NCI-H1930 (cell line): Measurements from ENCODE around the gene TGFB2.

Experiments used
- DNase-seq, 2 experiments: peaks; one replicate each; lab custom pipeline; 2025; lab: John Stamatoyannopoulos, UW

Gene TGFB2

GRCh38 chr1:218388591-218388990, 43.5 kb downstream of the TGFB2 start:
- DNase-seq, result no peak

- DNase-seq, result no peak
Measured at GRCh38 chr1:218390618-218391017, 45.5 kb downstream of the TGFB2 start.

GRCh38 chr1:218392780-218393179, 47.6 kb downstream of the TGFB2 start:
- DNase-seq, result no peak

GRCh38 chr1:218394416-218394815, 49.3 kb downstream of the TGFB2 start:
- DNase-seq, result no peak

GRCh38 chr1:218394989-218395388, 49.9 kb downstream of the TGFB2 start:
- DNase-seq, result no peak

GRCh38 chr1:218395916-218396315, 50.8 kb downstream of the TGFB2 start:
- no peak for DNase-seq

- DNase-seq, result no peak
Measured at GRCh38 chr1:218397752-218398339, 52.7 kb downstream of the TGFB2 start.

- no peak for DNase-seq
Measured at GRCh38 chr1:218400624-218401023, 55.5 kb downstream of the TGFB2 start.

- no peak for DNase-seq
Measured at GRCh38 chr1:218401441-218401997, 56.4 kb downstream of the TGFB2 start.

- no peak for DNase-seq
Measured at GRCh38 chr1:218401998-218402785, 57.1 kb downstream of the TGFB2 start.

- no peak for DNase-seq
Measured at GRCh38 chr1:218402786-218403120, 57.6 kb downstream of the TGFB2 start.

- no peak for DNase-seq
Measured at GRCh38 chr1:218403300-218403699, 58.2 kb downstream of the TGFB2 start.

GRCh38 chr1:218407630-218408029, 62.5 kb downstream of the TGFB2 start:
- DNase-seq, result no peak

- DNase-seq, result no peak
Measured at GRCh38 chr1:218408135-218408534, 63.0 kb downstream of the TGFB2 start.

- DNase-seq, result no peak
Measured at GRCh38 chr1:218408942-218409341, 63.8 kb downstream of the TGFB2 start.

GRCh38 chr1:218409946-218410510, 64.9 kb downstream of the TGFB2 start:
- DNase-seq, result no peak

- no peak for DNase-seq
Measured at GRCh38 chr1:218411101-218411500, 66.0 kb downstream of the TGFB2 start.

- no peak for DNase-seq
Measured at GRCh38 chr1:218412171-218412570, 67.0 kb downstream of the TGFB2 start.

GRCh38 chr1:218413179-218413578, 68.0 kb downstream of the TGFB2 start:
- DNase-seq, result no peak

GRCh38 chr1:218414060-218414728, 69.1 kb downstream of the TGFB2 start:
- no peak for DNase-seq

- DNase-seq, result no peak
Measured at GRCh38 chr1:218415726-218416125, 70.6 kb downstream of the TGFB2 start.

- DNase-seq, result no peak
Measured at GRCh38 chr1:218421531-218421930, 76.4 kb downstream of the TGFB2 start.

- DNase-seq, result no peak
Measured at GRCh38 chr1:218424502-218424901, 79.4 kb downstream of the TGFB2 start.
